NCI-H2227 (cell line): ENCODE results near the gene KCNK3.

Source experiments
- DNase-seq: peaks from one replicate; lab custom pipeline; 2025; ENCODE audit not compliant: unreplicated experiment; lab: John Stamatoyannopoulos, UW

KCNK3 gene

GRCh38 chr2:26711457-26712161 is 19.1 kb downstream of the KCNK3 start:
- no peak for DNase-seq

GRCh38 chr2:26712486-26713465 is 20.3 kb downstream of the KCNK3 start:
- DNase-seq = peak; percentile 31

- DNase-seq = no peak
Measured at GRCh38 chr2:26715528-26716270, 23.2 kb downstream of the KCNK3 start.

- DNase-seq = no peak
Measured at GRCh38 chr2:26716340-26716739, 23.8 kb downstream of the KCNK3 start.

- DNase-seq = no peak
Measured at GRCh38 chr2:26716769-26717168, 24.2 kb downstream of the KCNK3 start.

- no peak for DNase-seq
Measured at GRCh38 chr2:26717362-26717761, 24.8 kb downstream of the KCNK3 start.

GRCh38 chr2:26718949-26719686 is 26.6 kb downstream of the KCNK3 start:
- no peak for DNase-seq

GRCh38 chr2:26720322-26721114 is 28.0 kb downstream of the KCNK3 start:
- peak; percentile 15 for DNase-seq

GRCh38 chr2:26721115-26722032 is 28.9 kb downstream of the KCNK3 start:
- peak; percentile 55 for DNase-seq

- DNase-seq = no peak
Measured at GRCh38 chr2:26722328-26722727, 29.8 kb downstream of the KCNK3 start.

GRCh38 chr2:26722911-26723310 is 30.4 kb downstream of the KCNK3 start:
- DNase-seq = no peak

- no peak for DNase-seq
Measured at GRCh38 chr2:26723475-26723874, 31.0 kb downstream of the KCNK3 start.

- DNase-seq = no peak
Measured at GRCh38 chr2:26723991-26724750, 31.6 kb downstream of the KCNK3 start.

- no peak for DNase-seq
Measured at GRCh38 chr2:26724784-26725520, 32.4 kb downstream of the KCNK3 start.

- no peak for DNase-seq
Measured at GRCh38 chr2:26725521-26725820, 32.9 kb downstream of the KCNK3 start.

GRCh38 chr2:26726228-26726627 is 33.7 kb downstream of the KCNK3 start:
- no peak for DNase-seq
